ENCODE data around the gene TMEM269.

TMEM269 gene

GRCh38 chr1:42847111-42847595 is 62.4 kb downstream of the TMEM269 start:
- no peak for DNase-seq (ENCODE audit: low read depth in 2 of 3, low spot score in 2 of 3)

GRCh38 chr1:42847721-42848460 is 63.1 kb downstream of the TMEM269 start:
- no peak for DNase-seq (ENCODE audit: low read depth in 2 of 3, low spot score in 2 of 3)

- DNase-seq (ENCODE audit: low read depth in 2 of 3, low spot score in 2 of 3) = no peak
These were observed 64.2 kb downstream of the TMEM269 start for GRCh38 chr1:42848823-42849537.

GRCh38 chr1:42849944-42850343 is 65.2 kb downstream of the TMEM269 start:
- no peak for DNase-seq (ENCODE audit: low read depth in 2 of 3, low spot score in 2 of 3)
